SK-N-SH treated with all-trans-retinoic acid at 6 μM for 48 hours (cell line): Measurements from ENCODE around the gene ZBTB5.

ENCODE experiments used
- TOX ChIP-seq: fragments of 250-450 bp; sonication (Bioruptor Pico); IDR thresholded peaks from 2 replicates; pipeline ENCODE4 v1.8.0; 2021; ENCODE audit warnings: mild to moderate bottlenecking, moderate library complexity, borderline replicate concordance
- ZC3H10 ChIP-seq: fragments of 250-450 bp; sonication (Bioruptor Pico); IDR thresholded peaks from 2 replicates; pipeline ENCODE4 v1.5.1; 2021; ENCODE audit warnings: mild to moderate bottlenecking, moderate library complexity
- ZFP3 ChIP-seq: fragments of 250-450 bp; sonication (Bioruptor Pico); IDR thresholded peaks from 2 replicates; pipeline ENCODE4 v1.5.0; 2020; ENCODE audit warnings: mild to moderate bottlenecking, moderate library complexity
- TF ChIP-seq, protein P1 (sequence below): fragments of 250-450 bp; sonication (Bioruptor Pico); IDR thresholded peaks from 2 replicates; pipeline ENCODE4 v1.8.0; 2020; ENCODE audit warnings: mild to moderate bottlenecking, moderate library complexity, borderline replicate concordance

GRCh38 chr9:37398464-37399025 is 66.7 kb downstream of the ZBTB5 start:
- TF ChIP-seq TOX (CRISPR knock-in tag): no peak
- TF ChIP-seq ZFP3 (CRISPR knock-in tag): no peak
- TF ChIP-seq, protein P1, sequence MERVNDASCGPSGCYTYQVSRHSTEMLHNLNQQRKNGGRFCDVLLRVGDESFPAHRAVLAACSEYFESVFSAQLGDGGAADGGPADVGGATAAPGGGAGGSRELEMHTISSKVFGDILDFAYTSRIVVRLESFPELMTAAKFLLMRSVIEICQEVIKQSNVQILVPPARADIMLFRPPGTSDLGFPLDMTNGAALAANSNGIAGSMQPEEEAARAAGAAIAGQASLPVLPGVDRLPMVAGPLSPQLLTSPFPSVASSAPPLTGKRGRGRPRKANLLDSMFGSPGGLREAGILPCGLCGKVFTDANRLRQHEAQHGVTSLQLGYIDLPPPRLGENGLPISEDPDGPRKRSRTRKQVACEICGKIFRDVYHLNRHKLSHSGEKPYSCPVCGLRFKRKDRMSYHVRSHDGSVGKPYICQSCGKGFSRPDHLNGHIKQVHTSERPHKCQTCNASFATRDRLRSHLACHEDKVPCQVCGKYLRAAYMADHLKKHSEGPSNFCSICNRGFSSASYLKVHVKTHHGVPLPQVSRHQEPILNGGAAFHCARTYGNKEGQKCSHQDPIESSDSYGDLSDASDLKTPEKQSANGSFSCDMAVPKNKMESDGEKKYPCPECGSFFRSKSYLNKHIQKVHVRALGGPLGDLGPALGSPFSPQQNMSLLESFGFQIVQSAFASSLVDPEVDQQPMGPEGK (CRISPR knock-in tag): no peak
- TF ChIP-seq ZC3H10 (CRISPR knock-in tag): no peak
